Measurements from ENCODE around the gene SASH3.

GRCh38 chrX:129843209-129843458 is 63.4 kb downstream of the SASH3 start:
- TF ChIP-seq CTCF (IDR thresholded peaks at IDR 0.05; ENCODE audit: insufficient read depth, low read depth, low read length) (no peak), EZH2 (IDR thresholded peaks at IDR 0.05; ENCODE audit: insufficient read depth, low read length) (no peak)
